GM19467 (cell line): ENCODE data around the gene HOXC10.

Experiments
- ATAC-seq: cut with Tn5 transposase; IDR thresholded peaks from one replicate; pipeline ENCODE4 v1.9.1; 2021; ENCODE audit warnings: mild to moderate bottlenecking, moderate library complexity; ENCODE audit not compliant: unreplicated experiment

Gene HOXC10

GRCh38 chr12:54011665-54012532, 27.0 kb downstream of the HOXC10 start:
- no peak for ATAC-seq

- ATAC-seq: no peak
Measured at GRCh38 chr12:54012631-54013409, 27.9 kb downstream of the HOXC10 start.

DNA sequence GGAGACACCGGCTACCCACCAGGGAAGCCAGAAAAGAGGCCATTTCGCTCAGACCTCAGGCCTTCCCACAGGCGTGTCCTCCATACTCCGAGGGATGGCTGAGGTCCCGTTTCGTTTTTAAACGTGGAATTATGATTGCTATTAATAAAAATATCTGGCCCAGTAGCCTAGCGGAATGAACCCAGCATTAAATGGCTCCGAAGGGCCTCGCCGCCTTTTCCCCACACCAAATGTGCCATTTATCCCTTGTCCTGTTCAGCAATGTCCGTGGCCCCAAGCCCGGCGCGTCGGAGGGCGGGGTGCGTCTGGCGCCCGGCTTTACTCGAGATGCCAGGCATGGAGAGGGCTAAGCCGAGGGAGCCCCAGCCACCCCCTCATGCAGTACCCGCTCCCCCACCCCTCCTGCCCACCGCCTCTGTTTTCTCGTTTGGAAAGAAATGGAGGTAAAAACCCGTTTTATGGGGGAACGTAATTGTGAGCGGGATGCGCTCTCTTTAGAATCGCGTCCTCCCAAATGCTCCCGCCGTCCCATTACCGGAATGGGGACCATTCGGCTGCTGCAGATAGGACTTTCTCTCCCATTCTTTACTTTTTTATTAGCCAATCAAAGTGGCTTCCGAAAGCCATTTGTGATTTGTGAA, 29.6 kb downstream of the HOXC10 start:
- no peak for ATAC-seq

DNA sequence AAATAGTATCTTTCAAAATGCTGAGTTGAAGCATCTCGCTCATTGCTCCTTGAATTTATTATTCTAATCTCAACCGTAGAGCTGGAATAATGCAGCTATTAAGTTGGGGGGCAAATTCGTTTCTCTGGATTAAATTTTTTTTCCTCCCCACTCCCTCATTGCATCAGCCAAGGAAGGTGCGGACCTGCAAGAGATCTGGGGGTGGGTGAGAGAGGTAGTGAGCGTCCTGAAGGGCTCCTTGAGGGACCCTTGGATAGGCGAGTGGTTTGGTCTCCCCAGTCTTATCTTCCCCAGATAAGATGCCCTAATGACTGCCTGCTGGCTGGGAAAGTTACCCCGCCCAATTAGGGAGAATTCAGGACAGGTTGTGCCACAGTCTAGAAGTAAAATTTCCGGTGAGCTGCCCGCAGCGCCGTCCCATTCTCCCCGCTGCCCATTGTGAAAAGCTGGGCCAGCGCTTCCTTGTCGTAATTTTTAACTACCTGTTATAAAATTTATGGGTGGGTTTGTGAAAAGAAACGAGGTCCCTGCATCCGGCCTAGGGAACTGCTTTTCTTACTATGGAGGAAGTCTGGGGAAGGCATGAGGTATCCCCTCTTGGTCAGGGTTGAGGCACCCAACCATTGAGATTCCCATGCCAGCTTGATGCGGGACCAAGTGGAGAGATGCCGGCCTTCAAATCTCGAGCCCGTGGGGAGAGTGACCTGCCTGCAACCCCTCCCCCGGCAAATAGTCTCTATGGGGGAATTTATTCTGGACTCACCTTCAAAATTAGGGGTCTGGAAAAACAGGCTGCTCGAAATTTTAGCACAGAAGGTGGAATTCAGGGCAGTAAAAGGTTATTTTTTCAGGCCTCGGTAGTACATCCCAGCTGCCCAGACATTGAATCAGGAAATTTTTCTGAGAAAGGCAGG, 30.3 kb downstream of the HOXC10 start:
- no peak for ATAC-seq

- no peak for ATAC-seq
Measured at GRCh38 chr12:54016051-54016450, 31.1 kb downstream of the HOXC10 start.

DNA sequence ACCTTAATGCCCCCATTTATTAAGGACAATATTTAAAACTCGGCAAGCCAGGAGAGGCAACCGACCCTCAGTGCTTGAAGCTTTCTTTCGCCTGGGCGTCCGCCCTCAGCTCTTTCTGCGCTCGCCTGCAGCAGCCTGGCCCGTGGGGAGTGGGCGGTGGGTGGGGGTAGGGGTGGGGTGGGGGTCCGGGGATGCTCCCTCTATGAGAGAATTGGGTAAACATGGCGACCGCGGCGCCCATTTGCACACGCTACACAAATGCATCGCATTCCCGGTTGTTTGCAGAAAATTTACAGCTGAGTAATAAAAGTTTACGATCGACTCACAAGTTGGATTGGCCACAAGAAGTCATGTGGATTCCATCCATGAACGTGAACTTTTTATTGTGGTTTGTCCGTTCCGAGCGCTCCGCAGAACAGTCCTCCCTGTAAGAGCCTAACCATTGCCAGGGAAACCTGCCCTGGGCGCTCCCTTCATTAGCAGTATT, 31.6 kb downstream of the HOXC10 start:
- ATAC-seq: no peak

GRCh38 chr12:54017027-54017788, 32.3 kb downstream of the HOXC10 start:
- ATAC-seq: peak; percentile 17

DNA sequence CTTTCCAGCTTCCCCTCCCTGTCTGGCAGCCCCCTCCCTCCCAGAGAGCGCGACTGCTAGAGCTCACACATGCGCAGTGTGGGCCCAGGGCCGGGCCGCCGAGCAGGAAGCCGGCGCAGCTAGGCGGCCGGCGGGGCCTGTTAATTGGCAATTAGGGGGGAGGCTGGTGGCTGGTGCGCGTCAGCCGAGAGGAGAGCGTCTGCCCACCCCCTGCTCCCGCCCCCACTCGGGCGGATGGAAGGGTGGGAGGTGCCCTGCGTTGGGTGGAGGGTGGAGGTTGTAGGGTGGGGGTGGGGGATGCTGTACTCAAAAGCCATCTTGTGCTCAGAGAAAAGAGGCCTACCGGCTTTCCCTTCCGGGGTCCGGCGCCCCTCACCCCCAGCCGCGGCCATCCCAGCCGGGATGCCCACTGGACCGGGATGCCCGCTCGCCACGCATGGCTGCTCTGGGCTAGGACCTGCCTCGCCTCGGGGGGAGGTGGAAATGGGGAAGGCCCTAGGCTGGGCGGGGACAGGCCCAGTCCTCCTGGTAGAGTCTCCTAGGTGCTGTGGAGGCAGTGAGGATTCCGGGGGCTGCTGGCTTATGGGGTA, 33.0 kb downstream of the HOXC10 start:
- ATAC-seq: peak; percentile 68

DNA sequence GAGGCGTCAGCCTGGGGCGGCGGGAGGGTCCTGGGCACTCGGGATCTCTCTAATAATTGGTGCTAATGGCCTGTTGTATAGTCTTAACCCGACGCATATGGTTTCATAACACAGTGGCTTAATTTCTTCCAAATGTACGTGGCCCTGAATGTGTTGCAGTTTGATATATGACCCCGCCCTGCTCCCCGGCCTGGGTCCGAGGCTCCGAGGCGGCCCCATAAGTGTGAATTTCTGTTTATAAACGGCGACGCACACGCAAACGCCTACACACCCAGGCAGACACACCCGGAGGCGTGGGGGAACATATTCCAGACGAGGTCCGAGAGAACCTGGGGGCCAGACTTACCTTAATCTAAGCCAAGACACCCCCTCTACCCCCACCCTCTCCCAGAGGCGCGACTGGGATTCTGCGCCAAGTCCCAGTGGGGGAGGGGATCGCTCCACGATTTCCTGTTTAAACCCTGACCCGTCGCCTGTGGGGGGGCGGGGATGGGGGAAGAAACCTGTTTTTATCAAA, 33.6 kb downstream of the HOXC10 start:
- no peak for ATAC-seq

DNA sequence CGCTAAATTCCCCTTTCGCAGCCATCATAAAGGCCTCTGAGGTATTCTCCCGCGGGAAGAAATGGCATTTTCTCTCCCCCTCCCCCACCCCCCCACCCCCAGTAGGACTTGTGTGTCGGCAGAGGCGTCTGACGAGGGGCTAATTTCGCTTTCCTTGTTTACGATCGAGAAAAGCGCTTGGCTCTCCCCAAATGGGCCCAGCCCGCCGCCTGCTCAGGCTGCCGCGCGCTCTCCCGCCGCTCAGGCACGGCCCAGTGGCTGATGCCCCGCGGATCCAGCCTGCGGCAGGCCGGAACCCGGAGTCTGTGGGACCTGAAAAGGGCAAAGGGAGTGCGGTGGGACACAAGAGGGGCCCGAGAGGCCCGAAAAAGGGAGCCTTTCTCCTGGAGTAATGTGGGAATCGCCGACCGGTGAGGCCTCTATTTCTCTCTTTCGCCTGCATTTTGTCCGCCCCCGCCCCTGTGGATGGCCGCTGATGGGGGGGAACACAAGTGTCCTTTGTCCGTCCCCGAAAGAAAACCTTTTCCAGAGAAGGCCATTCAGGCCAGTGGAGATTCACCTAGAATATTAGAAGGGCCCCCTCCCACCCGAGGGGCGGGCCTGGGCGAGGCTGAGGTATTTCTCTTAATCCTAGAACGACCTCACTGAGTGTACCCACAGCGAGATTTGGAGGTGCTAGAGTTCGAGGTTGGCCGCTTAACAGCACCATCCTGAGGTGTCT, 34.3 kb downstream of the HOXC10 start:
- no peak for ATAC-seq

GRCh38 chr12:54019924-54020590, 35.1 kb downstream of the HOXC10 start:
- ATAC-seq: no peak

GRCh38 chr12:54020591-54021405, 35.9 kb downstream of the HOXC10 start:
- no peak for ATAC-seq

DNA sequence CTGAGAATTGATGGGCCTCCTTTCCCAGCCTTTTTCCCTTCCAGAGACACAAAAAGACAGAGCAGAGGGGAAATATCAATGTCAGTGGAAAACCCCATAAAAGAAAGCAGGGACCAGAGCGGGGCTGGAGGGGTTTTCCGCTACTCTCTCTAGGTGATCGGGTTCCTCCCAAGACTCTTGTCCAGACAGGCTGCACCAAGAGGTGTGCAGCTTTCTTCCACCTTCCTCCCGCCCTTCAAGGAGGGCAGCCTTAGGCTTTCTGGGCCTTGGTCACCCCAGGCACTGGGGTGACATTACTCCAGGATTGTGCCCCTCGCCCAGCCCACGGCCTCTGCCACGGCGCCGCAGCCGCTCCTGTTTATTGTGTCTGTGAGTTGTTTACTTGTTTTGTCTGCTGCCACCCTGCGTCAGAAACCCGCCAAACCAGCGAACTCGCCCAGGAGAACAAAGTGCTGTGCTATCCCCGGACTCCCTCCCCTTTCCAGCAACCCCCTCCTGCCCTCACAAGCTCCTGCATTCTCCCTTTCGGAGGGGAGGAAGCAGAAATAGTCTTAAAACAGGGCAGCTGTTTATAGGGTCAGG, 36.6 kb downstream of the HOXC10 start:
- no peak for ATAC-seq

DNA sequence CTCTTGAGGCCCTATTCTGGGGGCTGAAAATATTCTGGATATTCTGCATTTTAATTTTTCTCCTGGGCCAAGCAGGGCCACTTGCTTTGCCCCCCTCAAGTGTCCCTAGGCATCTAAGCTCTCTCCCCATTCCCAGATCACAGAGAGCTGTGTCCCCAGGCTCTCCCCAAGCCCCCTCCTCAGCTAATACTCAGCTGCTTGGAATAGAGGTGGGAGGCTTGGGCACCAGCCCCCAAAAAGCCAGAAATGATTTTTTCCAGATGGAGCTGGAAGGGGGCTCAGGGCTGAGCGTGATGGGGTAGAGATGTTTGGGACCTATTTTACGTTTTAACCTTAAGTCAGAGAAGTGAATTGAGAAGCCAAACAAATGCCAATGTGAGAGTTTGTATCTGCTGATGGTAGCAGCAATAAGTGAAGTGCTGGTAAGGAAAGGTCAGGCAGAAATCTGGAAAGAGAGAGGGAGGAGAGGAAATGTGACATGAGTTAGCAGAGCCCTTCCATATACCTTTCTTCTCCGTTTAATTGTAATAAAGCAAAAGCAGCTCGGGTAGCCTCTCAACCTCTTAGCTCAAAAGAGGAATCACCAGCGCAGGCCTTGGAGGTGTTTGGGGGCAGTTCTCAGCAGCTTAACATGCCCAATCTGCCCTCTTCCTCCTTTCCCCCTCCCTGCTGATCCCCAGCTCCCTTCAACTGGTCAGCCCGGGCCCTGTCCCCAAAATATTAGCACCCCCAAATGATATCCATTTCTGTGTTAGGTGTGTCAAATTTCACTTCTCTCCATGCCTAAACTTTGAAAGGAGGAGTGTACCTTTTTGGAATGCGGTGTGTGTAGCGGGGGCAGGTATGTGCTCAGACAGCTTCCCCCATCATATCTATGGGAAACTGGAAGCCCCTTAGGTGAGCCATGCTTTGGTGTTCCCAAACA, 38.3 kb downstream of the HOXC10 start:
- ATAC-seq: no peak

DNA sequence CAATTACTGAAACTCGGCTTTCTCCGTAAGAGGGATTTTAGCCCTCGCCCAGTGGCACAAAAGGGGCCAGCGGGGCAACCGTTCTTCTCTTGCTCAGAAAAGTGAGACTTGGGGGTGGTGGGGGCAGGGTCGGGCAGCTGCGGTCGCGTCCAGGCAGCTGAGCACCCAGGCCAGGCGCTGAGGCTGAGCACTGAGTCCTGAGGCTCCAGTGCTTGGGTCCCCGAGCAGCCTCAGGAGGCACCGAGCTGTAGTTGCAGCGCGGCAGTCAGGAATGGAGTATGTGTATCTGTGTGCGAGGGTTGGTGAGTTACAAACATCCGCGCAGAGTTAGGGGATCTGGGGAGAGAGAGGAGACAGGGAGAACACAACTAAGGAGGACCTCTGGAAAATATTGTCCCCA, 39.2 kb downstream of the HOXC10 start:
- ATAC-seq: no peak
